ENCODE results near the gene SVEP1. TPM values are rescaled to one million over a fixed set of nuclear protein-coding genes. Genes with fewer than 3 reads are reported as not detected.
A peak's percentile ranks its signal among the peaks of the same experiment; 100 is the strongest.

SVEP1 gene
- total and polyA plus RNA-seq, 7 experiments from 2014 or later, result 0.08 to 0.22 TPM; not detected in 5

GRCh38 chr9:110327716-110328115 is 251.8 kb downstream of the SVEP1 start:
- ChIA-PET POLR2A (no interaction called here), CTCF (no interaction called here)
- Mint-ChIP-seq H3K36me3 (no peaks in the 10 kb centered on the region), H3K27ac (no peak overlapping the region), H3K27me3 (peaks cover 0 to 15% (median 4%) of the 10 kb centered on the region in 5 donors), H3K4me3 (no peak overlapping the region), H3K4me1 (peaks cover 0 to 6% (median 0%) of the 10 kb centered on the region in 7 donors), H3K9me3 (peaks cover 0 to 2% (median 0%) of the 10 kb centered on the region in 11 donors)
- Histone ChIP-seq H3K36me3 (ENCODE audit: control insufficient read depth in 2 of 3, insufficient read depth in 3 of 3, low read length in 3 of 3) (no peaks in the 10 kb centered on the region), H3K4me1 (ENCODE audit: control insufficient read depth in 2 of 2, insufficient read depth in 2 of 2, low read length in 2 of 2) (no peaks in the 10 kb centered on the region), H3K9me3 (ENCODE audit: control insufficient read depth in 2 of 3, low read length in 3 of 3) (no peaks in the 10 kb centered on the region), H3K4me3 (ENCODE audit: low read length) (no peak overlapping the region), H3K27me3 (ENCODE audit: control insufficient read depth in 2 of 2, insufficient read depth in 2 of 2, low read length in 2 of 2) (no peaks in the 10 kb centered on the region), H3K27ac (ENCODE audit: low read depth, low read length) (no peak overlapping the region)
- no peak for ATAC-seq
- intact Hi-C loops (cut with micrococcal nuclease), result no loop called here
- no peak for DNase-seq

GRCh38 chr9:110323818-110324217 is 255.7 kb downstream of the SVEP1 start:
- ATAC-seq, result no peak

GRCh38 chr9:110320651-110321445 is 258.7 kb downstream of the SVEP1 start:
- H3K4me1 Mint-ChIP-seq, result peaks cover 4 to 9% (median 8%) of the 10 kb centered on the region in 7 donors
- intact Hi-C loops (cut with micrococcal nuclease), result no loop called here
- Histone ChIP-seq H3K9me3 (ENCODE audit: control insufficient read depth in 2 of 3, low read length in 3 of 3) (no peaks in the 10 kb centered on the region), H3K4me1 (ENCODE audit: control insufficient read depth in 2 of 2, insufficient read depth in 2 of 2, low read length in 2 of 2) (no peaks in the 10 kb centered on the region), H3K27ac (ENCODE audit: low read depth, low read length) (no peak overlapping the region), H3K4me3 (ENCODE audit: low read length) (no peak overlapping the region), H3K36me3 (ENCODE audit: control insufficient read depth in 2 of 3, insufficient read depth in 3 of 3, low read length in 3 of 3) (no peaks in the 10 kb centered on the region), H3K27me3 (ENCODE audit: control insufficient read depth in 2 of 2, insufficient read depth in 2 of 2, low read length in 2 of 2) (no peaks in the 10 kb centered on the region)
- peaks cover 4 to 12% (median 9%) of the 10 kb centered on the region in 5 donors for H3K27me3 Mint-ChIP-seq
- no peak overlapping the region for H3K4me3 Mint-ChIP-seq
- no peak overlapping the region for H3K27ac Mint-ChIP-seq
- ATAC-seq (no peak), DNase-seq (no peak)
- ChIA-PET CTCF (no interaction called here), POLR2A (no interaction called here)
- no peaks in the 10 kb centered on the region for H3K36me3 Mint-ChIP-seq
- no peaks in the 10 kb centered on the region for H3K9me3 Mint-ChIP-seq

More at GRCh38 chr9:110323818-110324217, 255.7 kb downstream of the SVEP1 start:
- intact Hi-C loops (cut with micrococcal nuclease), result no loop called here
- H3K4me1 Mint-ChIP-seq, result peaks cover 0 to 2% (median 0%) of the 10 kb centered on the region in 7 donors
- no peaks in the 10 kb centered on the region for H3K9me3 Mint-ChIP-seq
- no peak overlapping the region for H3K4me3 Mint-ChIP-seq
- peaks cover 4 to 21% (median 8%) of the 10 kb centered on the region in 5 donors for H3K27me3 Mint-ChIP-seq
- no peaks in the 10 kb centered on the region for H3K36me3 Mint-ChIP-seq
- CTCF ChIA-PET, result no interaction called here
- no peaks in the 10 kb centered on the region for H3K27me3 ChIP-seq (ENCODE audit: control insufficient read depth in 2 of 2, insufficient read depth in 2 of 2, low read length in 2 of 2)
- no peaks in the 10 kb centered on the region for H3K9me3 ChIP-seq (ENCODE audit: control insufficient read depth in 2 of 3, low read length in 3 of 3)
- DNase-seq, result no peak
- POLR2A ChIA-PET, result no interaction called here
- no peaks in the 10 kb centered on the region for H3K4me1 ChIP-seq (ENCODE audit: control insufficient read depth in 2 of 2, insufficient read depth in 2 of 2, low read length in 2 of 2)
- no peak overlapping the region for H3K27ac ChIP-seq (ENCODE audit: low read depth, low read length)
- no peaks in the 10 kb centered on the region for H3K36me3 ChIP-seq (ENCODE audit: control insufficient read depth in 2 of 3, insufficient read depth in 3 of 3, low read length in 3 of 3)
- H3K4me3 ChIP-seq (ENCODE audit: low read length), result no peak overlapping the region
- no peak overlapping the region for H3K27ac Mint-ChIP-seq

GRCh38 chr9:110319781-110320492 is 259.6 kb downstream of the SVEP1 start:
- Mint-ChIP-seq H3K4me3 (no peak overlapping the region), H3K9me3 (no peaks in the 10 kb centered on the region)

GRCh38 chr9:110317911-110318310 is 261.6 kb downstream of the SVEP1 start:
- Mint-ChIP-seq H3K4me3 (no peak overlapping the region), H3K4me1 (peaks cover 2 to 9% (median 8%) of the 10 kb centered on the region in 7 donors), H3K9me3 (peaks cover 0 to 4% (median 0%) of the 10 kb centered on the region in 11 donors), H3K27me3 (peaks cover 4 to 12% (median 7%) of the 10 kb centered on the region in 5 donors), H3K36me3 (no peaks in the 10 kb centered on the region), H3K27ac (peak overlapping the region in 1 of 9 donors; percentile 22)
- ChIA-PET CTCF (no interaction called here), POLR2A (no interaction called here)
- ATAC-seq, result no peak
- Histone ChIP-seq H3K9me3 (ENCODE audit: control insufficient read depth in 2 of 3, low read length in 3 of 3) (no peaks in the 10 kb centered on the region), H3K4me1 (ENCODE audit: control insufficient read depth in 2 of 2, insufficient read depth in 2 of 2, low read length in 2 of 2) (no peaks in the 10 kb centered on the region), H3K36me3 (ENCODE audit: control insufficient read depth in 2 of 3, insufficient read depth in 3 of 3, low read length in 3 of 3) (no peaks in the 10 kb centered on the region), H3K4me3 (ENCODE audit: low read length) (no peak overlapping the region), H3K27me3 (ENCODE audit: control insufficient read depth in 2 of 2, insufficient read depth in 2 of 2, low read length in 2 of 2) (no peaks in the 10 kb centered on the region), H3K27ac (ENCODE audit: low read depth, low read length) (no peak overlapping the region)
- intact Hi-C loops (cut with micrococcal nuclease), result no loop called here
- no peak for DNase-seq

More at GRCh38 chr9:110319781-110320492, 259.6 kb downstream of the SVEP1 start:
- no peak overlapping the region for H3K27ac ChIP-seq (ENCODE audit: low read depth, low read length)
- POLR2A ChIA-PET, result no interaction called here
- Mint-ChIP-seq H3K27me3 (peaks cover 4 to 12% (median 9%) of the 10 kb centered on the region in 5 donors), H3K36me3 (no peaks in the 10 kb centered on the region), H3K27ac (no peak overlapping the region), H3K4me1 (peaks cover 4 to 9% (median 8%) of the 10 kb centered on the region in 7 donors)
- H3K9me3 ChIP-seq (ENCODE audit: control insufficient read depth in 2 of 3, low read length in 3 of 3), result no peaks in the 10 kb centered on the region
- H3K4me3 ChIP-seq (ENCODE audit: low read length), result no peak overlapping the region
- intact Hi-C loops (cut with micrococcal nuclease), result no loop called here
- CTCF ChIA-PET, result no interaction called here
- H3K27me3 ChIP-seq (ENCODE audit: control insufficient read depth in 2 of 2, insufficient read depth in 2 of 2, low read length in 2 of 2), result no peaks in the 10 kb centered on the region
- H3K4me1 ChIP-seq (ENCODE audit: control insufficient read depth in 2 of 2, insufficient read depth in 2 of 2, low read length in 2 of 2), result no peaks in the 10 kb centered on the region
- DNase-seq, result no peak
- no peak for ATAC-seq
- no peaks in the 10 kb centered on the region for H3K36me3 ChIP-seq (ENCODE audit: control insufficient read depth in 2 of 3, insufficient read depth in 3 of 3, low read length in 3 of 3)

GRCh38 chr9:110316261-110317075 is 263.1 kb downstream of the SVEP1 start:
- Histone ChIP-seq H3K9me3 (ENCODE audit: control insufficient read depth in 2 of 3, low read length in 3 of 3) (no peaks in the 10 kb centered on the region), H3K27me3 (ENCODE audit: control insufficient read depth in 2 of 2, insufficient read depth in 2 of 2, low read length in 2 of 2) (no peaks in the 10 kb centered on the region), H3K36me3 (ENCODE audit: control insufficient read depth in 2 of 3, insufficient read depth in 3 of 3, low read length in 3 of 3) (no peaks in the 10 kb centered on the region), H3K27ac (ENCODE audit: low read depth, low read length) (peak overlapping the region; percentile 26), H3K4me3 (ENCODE audit: low read length) (peak overlapping the region; percentile 39), H3K4me1 (ENCODE audit: control insufficient read depth in 2 of 2, insufficient read depth in 2 of 2, low read length in 2 of 2) (no peaks in the 10 kb centered on the region)
- Mint-ChIP-seq H3K27ac (peak overlapping the region in 7 of 9 donors; percentile 3 to 80 (median 49)), H3K9me3 (peaks cover 0 to 15% (median 2%) of the 10 kb centered on the region in 11 donors), H3K36me3 (no peaks in the 10 kb centered on the region), H3K4me3 (peak overlapping the region; percentile 48 to 81 (median 65)), H3K27me3 (peaks cover 0 to 12% (median 5%) of the 10 kb centered on the region in 5 donors), H3K4me1 (peaks cover 2 to 9% (median 8%) of the 10 kb centered on the region in 7 donors)
- intact Hi-C loops (cut with micrococcal nuclease), result no loop called here
- ATAC-seq, result no peak
- ChIA-PET POLR2A (no interaction called here), CTCF (no interaction called here)
- DNase-seq, result peak in 2 of 9 donors; percentile 2 to 11
